HepG2 (cell line): ENCODE measurements around the gene PCDHGA6. TPM values are rescaled to one million over a fixed set of nuclear protein-coding genes. Genes with fewer than 3 reads are reported as not detected.

ENCODE experiments used
- ATAC-seq: fragments of 200-7000 bp; cut with Tn5 transposase; 3 replicates; pipeline ENCODE4 v1.9.1; 2020; ENCODE audit warnings: mild to moderate bottlenecking, moderate library complexity
- BruUV-seq: library from RNA; stranded (reverse); fragments of 400-500 nt; replicated peaks from 2 replicates; lab custom pipeline; 2021; lab: Mats Ljungman, UMichigan
- CTCF ChIA-PET: fragments of 300-600 bp; formaldehyde crosslinking; extraction: SDS; loops from one replicate; lab custom pipeline; 2021; ENCODE audit warnings: low total read pairs, inconsistent platforms, low intra/inter-chr PET ratio; lab: Yijun Ruan, JAX
- POLR2A ChIA-PET: fragments of 350-600 bp; sonication (Branson Sonifier 250); formaldehyde crosslinking; loops from one replicate; lab custom pipeline; 2020; ENCODE audit warnings: antibody characterized with exemption, inconsistent platforms; lab: Yijun Ruan, JAX
- DNase-seq: peaks from one replicate; pipeline ENCODE4 v3.0.0-alpha.2; 2015; ENCODE audit warnings: low spot score
- FAIRE-seq: peaks from 3 replicates; lab custom pipeline; 2011; peaks lifted over from hg19 to GRCh38; lab: Jason Lieb, UNC
- H2AFZ ChIP-seq: one replicate; pipeline ENCODE4 v1.6.1; 2011; ENCODE audit warnings: low read length, inconsistent platforms
- H3K27ac ChIP-seq: fragments of 300-600 bp; 3 replicates; pipeline ENCODE4 v1.8.0; 2011; ENCODE audit warnings: mixed run types, mild to moderate bottlenecking, mixed read lengths, low read length, inconsistent platforms; ENCODE audit not compliant: insufficient read depth; ENCODE audit errors: extremely low read length
- H3K27me3 ChIP-seq, 2 experiments: fragments of 200-600 bp in 1 of 2; 2 replicates in 1 of 2; 3 replicates in 1 of 2; pipeline versions ENCODE4 v1.6.0 to v1.8.0; 2011; ENCODE audit warnings: low read length in 2 of 2, mild to moderate bottlenecking in 2 of 2, moderate library complexity in 2 of 2, inconsistent platforms in 1 of 2; ENCODE audit not compliant: insufficient read depth in 2 of 2, control insufficient read depth in 1 of 2
- H3K36me3 ChIP-seq, 2 experiments: fragments of 200-600 bp in 1 of 2; replicated peaks in 1 of 2; 2 replicates in 1 of 2; 3 replicates in 1 of 2; pipeline versions ENCODE4 v1.5.1 to v1.8.0; 2011; ENCODE audit warnings: low read length in 2 of 2, inconsistent platforms in 1 of 2; ENCODE audit not compliant: insufficient read depth in 2 of 2, control insufficient read depth in 1 of 2
- H3K4me1 ChIP-seq: 2 replicates; pipeline ENCODE4 v1.5.1; 2012; ENCODE audit warnings: low read length, inconsistent platforms; ENCODE audit not compliant: insufficient read depth
- H3K4me2 ChIP-seq: 2 replicates; pipeline ENCODE4 v1.6.0; 2011; ENCODE audit warnings: low read depth, low read length, inconsistent platforms
- H3K4me3 ChIP-seq, 3 experiments: fragments of 200-600 bp in 1 of 3; sonication (generic), shearing (Covaris generic) in 1 of 3; replicated peaks in 1 of 3; 2 replicates each; pipeline ENCODE4 v1.5.1; 2011 to 2016; ENCODE audit warnings: low read length in 3 of 3, inconsistent platforms in 2 of 3, low read depth in 2 of 3, mild to moderate bottlenecking in 2 of 3, control low read depth in 1 of 3, mixed read lengths in 1 of 3; ENCODE audit not compliant: insufficient read depth in 1 of 3
- H3K79me2 ChIP-seq: one replicate; pipeline ENCODE4 v1.6.1; 2011; ENCODE audit warnings: low read length, inconsistent platforms; ENCODE audit not compliant: insufficient read depth
- H3K9ac ChIP-seq: 2 replicates; pipeline ENCODE4 v1.6.0; 2011; ENCODE audit warnings: mild to moderate bottlenecking, low read depth, low read length, inconsistent platforms; ENCODE audit not compliant: insufficient read depth
- H3K9me3 ChIP-seq: 2 replicates; pipeline ENCODE4 v1.5.1; 2012; ENCODE audit warnings: mild to moderate bottlenecking, low read length
- H4K20me1 ChIP-seq: 2 replicates; pipeline ENCODE4 v1.6.0; 2011; ENCODE audit warnings: inconsistent platforms, mild to moderate bottlenecking, low read length, moderate library complexity; ENCODE audit not compliant: insufficient read depth
- ELF3 ChIP-seq: IDR thresholded peaks from 2 replicates; pipeline ENCODE4 v1.6.1; 2016; ENCODE audit warnings: missing genetic modification reagents, missing compliant biosample characterization
- KAT8 ChIP-seq: IDR thresholded peaks from 2 replicates; pipeline ENCODE4 v1.6.1; 2016; ENCODE audit warnings: missing genetic modification reagents, missing compliant biosample characterization
- MED13 ChIP-seq: sonication (generic); formaldehyde crosslinking; IDR thresholded peaks from 2 replicates; pipeline ENCODE4 v1.5.0; 2020; ENCODE audit warnings: missing genetic modification reagents
- RCOR2 ChIP-seq: IDR thresholded peaks from 2 replicates; pipeline ENCODE4 v1.6.1; 2016; ENCODE audit warnings: missing biosample characterization, missing genetic modification reagents
- SMC3 ChIP-seq: IDR thresholded peaks from 2 replicates; pipeline ENCODE4 v1.6.1; 2011; ENCODE audit warnings: low read length, improper control_type of control experiment
- SP4 ChIP-seq: sonication (generic); formaldehyde crosslinking; IDR thresholded peaks from 2 replicates; pipeline ENCODE4 v1.8.1; 2023; ENCODE audit warnings: mild to moderate bottlenecking, missing genetic modification reagents
- STAG1 ChIP-seq: sonication (generic); formaldehyde crosslinking; IDR thresholded peaks from 2 replicates; pipeline ENCODE4 v1.4.0; 2020; ENCODE audit warnings: missing genetic modification reagents
- ZNF431 ChIP-seq: sonication (generic); formaldehyde crosslinking; IDR thresholded peaks from 2 replicates; pipeline ENCODE4 v1.9.0; 2022; ENCODE audit warnings: missing genetic modification reagents, low read depth, mild to moderate bottlenecking, borderline replicate concordance
- ZSCAN22 ChIP-seq: sonication (generic); formaldehyde crosslinking; IDR thresholded peaks from 2 replicates; pipeline ENCODE4 v1.4.0; 2020; ENCODE audit warnings: mild to moderate bottlenecking, missing genetic modification reagents
- WGBS: methylation state at CpG from one replicate; pipeline ENCODE4 v1.1.6; 2017; ENCODE audit warnings: low lambda C conversion rate; 5-methylcytosine and 5-hydroxymethylcytosine counted together
- in situ Hi-C: cut with HindIII; loops from 2 replicates; pipeline ENCODE4 v1.10.0; 2017; ENCODE audit warnings: low pct_unique_long_range_greater_than_20kb; ENCODE audit not compliant: extremely low pct_ligation_motif_present
- intact Hi-C: fragments of 100-400 bp; cut with micrococcal nuclease; formaldehyde crosslinking; loops from one replicate; pipeline ENCODE4 v1.10.0; 2022; ENCODE audit not compliant: unreplicated experiment
- polyA plus RNA-seq, 8 experiments: library from polyadenylated mRNA; depleted of rRNA in 3 of 8; stranded (reverse) in 7 of 8; unstranded in 1 of 8; fragments of >200 nt; fragmentation: Illumina TruSeq in 4 of 8; extraction: Trizol in 4 of 8; gene quantifications; 2 replicates each; pipeline versions ENCODE4 v1.2.1 to v1.2.3, GENCODE V29; 2011 to 2016; ENCODE audit warnings: low read depth in 4 of 8, missing spikeins in 1 of 8, mixed read lengths in 1 of 8; ENCODE audit not compliant: insufficient read depth in 1 of 8
- total RNA-seq, 5 experiments: library from RNA; depleted of rRNA; stranded (reverse); fragments of >200 nt; fragmentation: Illumina TruSeq; extraction: Trizol; gene quantifications; 2 replicates each; pipeline ENCODE4 v1.2.3, GENCODE V29; 2016; ENCODE audit warnings: low read depth in 1 of 5
- TF ChIP-seq, protein P1 (sequence below): sonication (generic); formaldehyde crosslinking; IDR thresholded peaks from 2 replicates; pipeline ENCODE4 v1.5.1; 2020; ENCODE audit warnings: mild to moderate bottlenecking, missing genetic modification reagents, moderate library complexity
- TF ChIP-seq, protein P2 (sequence below): sonication (generic); formaldehyde crosslinking; IDR thresholded peaks from 2 replicates; pipeline ENCODE4 v1.4.0; 2020; ENCODE audit warnings: missing genetic modification reagents, borderline replicate concordance
- TF ChIP-seq, protein P3 (sequence below): sonication (generic); formaldehyde crosslinking; IDR thresholded peaks from 2 replicates; pipeline ENCODE4 v1.5.0; 2020; ENCODE audit warnings: mild to moderate bottlenecking, missing genetic modification reagents, moderate library complexity

The PCDHGA6 gene
- total and polyA plus RNA-seq, 2 of the 13 experiments (the other 11 are each of a cell fraction or from before 2014, with no cell fraction given): 0.33 to 0.51 TPM

DNA sequence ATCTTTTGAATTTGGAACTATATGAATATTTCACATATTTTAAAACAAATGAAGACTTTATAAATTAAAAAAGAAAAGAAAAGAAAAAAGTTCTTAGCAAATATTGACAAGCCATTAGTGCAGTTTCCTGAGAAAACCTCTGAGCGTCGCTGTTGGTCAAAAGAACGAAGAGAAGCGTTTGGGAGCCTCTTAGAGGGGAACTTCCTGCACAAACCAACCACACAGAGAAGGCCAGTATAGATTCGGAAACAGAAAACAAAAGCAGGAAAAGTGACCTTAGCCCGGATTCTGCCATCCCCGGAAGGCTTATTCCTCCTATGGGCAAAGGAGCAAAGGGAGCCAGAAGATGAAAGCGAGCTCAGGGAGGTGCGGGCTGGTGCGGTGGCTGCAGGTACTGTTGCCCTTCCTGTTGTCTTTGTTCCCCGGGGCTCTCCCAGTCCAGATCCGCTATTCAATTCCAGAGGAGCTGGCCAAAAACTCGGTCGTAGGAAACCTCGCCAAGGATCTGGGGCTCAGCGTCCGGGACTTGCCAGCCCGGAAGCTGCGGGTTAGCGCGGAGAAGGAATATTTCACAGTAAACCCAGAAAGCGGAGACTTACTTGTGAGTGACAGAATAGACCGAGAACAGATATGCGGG, 13.8 kb upstream of the PCDHGA6 start, which contains the start of gene PCDHGB2:
PCDHGB2 (plus strand) TSS at position 205 of the 637 bp plus-strand sequence; CDS start at position 347, 142 bp downstream.
- Histone ChIP-seq H3K27me3 (no peaks in the 10 kb centered on the region), H3K36me3 (no peaks in the 10 kb centered on the region), H3K4me1 (no peaks in the 10 kb centered on the region), H3K79me2 (no peaks in the 10 kb centered on the region), H3K4me3 (peak within 1 kb of the TSS; percentile 17 to 63 (median 50); a peak in 5 of 6 replicates), H3K27ac (no peak within 1 kb of the TSS), H3K9me3 (peaks cover 47% of the 10 kb centered on the region), H2AFZ (peak within 1 kb of the TSS; percentile 48), H3K4me2 (peak within 1 kb of the TSS; percentile 31), H4K20me1 (no peaks in the 10 kb centered on the region), H3K9ac (peak within 1 kb of the TSS; percentile 44)
- FAIRE-seq (no peak), ATAC-seq (peak; percentile 78), DNase-seq (peak; percentile 48)
- TSS peak; percentile 64 for BruUV-seq
- 41% methylated on average over 23 of the region's 24 CpGs for WGBS
- ChIA-PET CTCF (interaction anchor here (1.6 to 1.8 kb wide), 3 partner anchors 165 to 204 kb away, joined by 5 to 10 read pairs (median 7); no protein-coding TSS in a partner anchor), POLR2A (interaction anchor here (0.8 kb wide), 1 partner anchor 204 kb away, joined by 4 read pairs; no protein-coding TSS in a partner anchor)
- intact Hi-C loops: loop anchor here (2.0 to 10.0 kb wide), 2 partner anchors 165 to 205 kb away; no protein-coding TSS in a partner anchor
- in situ Hi-C loops: loop anchor here (10.0 kb wide), 1 partner anchor 165 kb away; no protein-coding TSS in a partner anchor
- TF ChIP-seq, protein P1, sequence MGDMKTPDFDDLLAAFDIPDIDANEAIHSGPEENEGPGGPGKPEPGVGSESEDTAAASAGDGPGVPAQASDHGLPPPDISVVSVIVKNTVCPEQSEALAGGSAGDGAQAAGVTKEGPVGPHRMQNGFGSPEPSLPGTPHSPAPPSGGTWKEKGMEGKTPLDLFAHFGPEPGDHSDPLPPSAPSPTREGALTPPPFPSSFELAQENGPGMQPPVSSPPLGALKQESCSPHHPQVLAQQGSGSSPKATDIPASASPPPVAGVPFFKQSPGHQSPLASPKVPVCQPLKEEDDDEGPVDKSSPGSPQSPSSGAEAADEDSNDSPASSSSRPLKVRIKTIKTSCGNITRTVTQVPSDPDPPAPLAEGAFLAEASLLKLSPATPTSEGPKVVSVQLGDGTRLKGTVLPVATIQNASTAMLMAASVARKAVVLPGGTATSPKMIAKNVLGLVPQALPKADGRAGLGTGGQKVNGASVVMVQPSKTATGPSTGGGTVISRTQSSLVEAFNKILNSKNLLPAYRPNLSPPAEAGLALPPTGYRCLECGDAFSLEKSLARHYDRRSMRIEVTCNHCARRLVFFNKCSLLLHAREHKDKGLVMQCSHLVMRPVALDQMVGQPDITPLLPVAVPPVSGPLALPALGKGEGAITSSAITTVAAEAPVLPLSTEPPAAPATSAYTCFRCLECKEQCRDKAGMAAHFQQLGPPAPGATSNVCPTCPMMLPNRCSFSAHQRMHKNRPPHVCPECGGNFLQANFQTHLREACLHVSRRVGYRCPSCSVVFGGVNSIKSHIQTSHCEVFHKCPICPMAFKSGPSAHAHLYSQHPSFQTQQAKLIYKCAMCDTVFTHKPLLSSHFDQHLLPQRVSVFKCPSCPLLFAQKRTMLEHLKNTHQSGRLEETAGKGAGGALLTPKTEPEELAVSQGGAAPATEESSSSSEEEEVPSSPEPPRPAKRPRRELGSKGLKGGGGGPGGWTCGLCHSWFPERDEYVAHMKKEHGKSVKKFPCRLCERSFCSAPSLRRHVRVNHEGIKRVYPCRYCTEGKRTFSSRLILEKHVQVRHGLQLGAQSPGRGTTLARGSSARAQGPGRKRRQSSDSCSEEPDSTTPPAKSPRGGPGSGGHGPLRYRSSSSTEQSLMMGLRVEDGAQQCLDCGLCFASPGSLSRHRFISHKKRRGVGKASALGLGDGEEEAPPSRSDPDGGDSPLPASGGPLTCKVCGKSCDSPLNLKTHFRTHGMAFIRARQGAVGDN (CRISPR knock-in tag): no peak
- TF ChIP-seq KAT8 (CRISPR knock-in tag): 0 out of 2 replicates have a peak, but pooled peaks have one; percentile 29
- no peak for TF ChIP-seq ZSCAN22
- no peak for TF ChIP-seq RCOR2 (CRISPR knock-in tag)
- TF ChIP-seq, protein P2, sequence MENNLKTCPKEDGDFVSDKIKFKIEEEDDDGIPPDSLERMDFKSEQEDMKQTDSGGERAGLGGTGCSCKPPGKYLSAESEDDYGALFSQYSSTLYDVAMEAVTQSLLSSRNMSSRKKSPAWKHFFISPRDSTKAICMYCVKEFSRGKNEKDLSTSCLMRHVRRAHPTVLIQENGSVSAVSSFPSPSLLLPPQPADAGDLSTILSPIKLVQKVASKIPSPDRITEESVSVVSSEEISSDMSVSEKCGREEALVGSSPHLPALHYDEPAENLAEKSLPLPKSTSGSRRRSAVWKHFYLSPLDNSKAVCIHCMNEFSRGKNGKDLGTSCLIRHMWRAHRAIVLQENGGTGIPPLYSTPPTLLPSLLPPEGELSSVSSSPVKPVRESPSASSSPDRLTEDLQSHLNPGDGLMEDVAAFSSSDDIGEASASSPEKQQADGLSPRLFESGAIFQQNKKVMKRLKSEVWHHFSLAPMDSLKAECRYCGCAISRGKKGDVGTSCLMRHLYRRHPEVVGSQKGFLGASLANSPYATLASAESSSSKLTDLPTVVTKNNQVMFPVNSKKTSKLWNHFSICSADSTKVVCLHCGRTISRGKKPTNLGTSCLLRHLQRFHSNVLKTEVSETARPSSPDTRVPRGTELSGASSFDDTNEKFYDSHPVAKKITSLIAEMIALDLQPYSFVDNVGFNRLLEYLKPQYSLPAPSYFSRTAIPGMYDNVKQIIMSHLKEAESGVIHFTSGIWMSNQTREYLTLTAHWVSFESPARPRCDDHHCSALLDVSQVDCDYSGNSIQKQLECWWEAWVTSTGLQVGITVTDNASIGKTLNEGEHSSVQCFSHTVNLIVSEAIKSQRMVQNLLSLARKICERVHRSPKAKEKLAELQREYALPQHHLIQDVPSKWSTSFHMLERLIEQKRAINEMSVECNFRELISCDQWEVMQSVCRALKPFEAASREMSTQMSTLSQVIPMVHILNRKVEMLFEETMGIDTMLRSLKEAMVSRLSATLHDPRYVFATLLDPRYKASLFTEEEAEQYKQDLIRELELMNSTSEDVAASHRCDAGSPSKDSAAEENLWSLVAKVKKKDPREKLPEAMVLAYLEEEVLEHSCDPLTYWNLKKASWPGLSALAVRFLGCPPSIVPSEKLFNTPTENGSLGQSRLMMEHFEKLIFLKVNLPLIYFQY (CRISPR knock-in tag): no peak
- TF ChIP-seq SP4 (CRISPR knock-in tag): no peak
- no peak for TF ChIP-seq MED13
- TF ChIP-seq ELF3 (CRISPR knock-in tag): peak; percentile 27; the same call in 1 of the 2 replicates
- TF ChIP-seq, protein P3, sequence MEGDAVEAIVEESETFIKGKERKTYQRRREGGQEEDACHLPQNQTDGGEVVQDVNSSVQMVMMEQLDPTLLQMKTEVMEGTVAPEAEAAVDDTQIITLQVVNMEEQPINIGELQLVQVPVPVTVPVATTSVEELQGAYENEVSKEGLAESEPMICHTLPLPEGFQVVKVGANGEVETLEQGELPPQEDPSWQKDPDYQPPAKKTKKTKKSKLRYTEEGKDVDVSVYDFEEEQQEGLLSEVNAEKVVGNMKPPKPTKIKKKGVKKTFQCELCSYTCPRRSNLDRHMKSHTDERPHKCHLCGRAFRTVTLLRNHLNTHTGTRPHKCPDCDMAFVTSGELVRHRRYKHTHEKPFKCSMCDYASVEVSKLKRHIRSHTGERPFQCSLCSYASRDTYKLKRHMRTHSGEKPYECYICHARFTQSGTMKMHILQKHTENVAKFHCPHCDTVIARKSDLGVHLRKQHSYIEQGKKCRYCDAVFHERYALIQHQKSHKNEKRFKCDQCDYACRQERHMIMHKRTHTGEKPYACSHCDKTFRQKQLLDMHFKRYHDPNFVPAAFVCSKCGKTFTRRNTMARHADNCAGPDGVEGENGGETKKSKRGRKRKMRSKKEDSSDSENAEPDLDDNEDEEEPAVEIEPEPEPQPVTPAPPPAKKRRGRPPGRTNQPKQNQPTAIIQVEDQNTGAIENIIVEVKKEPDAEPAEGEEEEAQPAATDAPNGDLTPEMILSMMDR (CRISPR knock-in tag): peak; percentile 62
- peak; percentile 32; the same call in 1 of the 2 replicates for TF ChIP-seq SMC3
- TF ChIP-seq STAG1: peak; percentile 57
- no peak for TF ChIP-seq ZNF431 (CRISPR knock-in tag)
